Endometrium (tissue), 2 donors: ENCODE measurements around the gene MRAP2.

Experiments
- FAIRE-seq: peaks from 2 replicates; lab custom pipeline; 2012; peaks lifted over from hg19 to GRCh38; lab: Jason Lieb, UNC
- donor health status: control.
- donor health status: control.

Gene MRAP2

GRCh38 chr6:84135291-84135690 lies 101.7 kb downstream of the MRAP2 start:
- FAIRE-seq: no peak

DNA sequence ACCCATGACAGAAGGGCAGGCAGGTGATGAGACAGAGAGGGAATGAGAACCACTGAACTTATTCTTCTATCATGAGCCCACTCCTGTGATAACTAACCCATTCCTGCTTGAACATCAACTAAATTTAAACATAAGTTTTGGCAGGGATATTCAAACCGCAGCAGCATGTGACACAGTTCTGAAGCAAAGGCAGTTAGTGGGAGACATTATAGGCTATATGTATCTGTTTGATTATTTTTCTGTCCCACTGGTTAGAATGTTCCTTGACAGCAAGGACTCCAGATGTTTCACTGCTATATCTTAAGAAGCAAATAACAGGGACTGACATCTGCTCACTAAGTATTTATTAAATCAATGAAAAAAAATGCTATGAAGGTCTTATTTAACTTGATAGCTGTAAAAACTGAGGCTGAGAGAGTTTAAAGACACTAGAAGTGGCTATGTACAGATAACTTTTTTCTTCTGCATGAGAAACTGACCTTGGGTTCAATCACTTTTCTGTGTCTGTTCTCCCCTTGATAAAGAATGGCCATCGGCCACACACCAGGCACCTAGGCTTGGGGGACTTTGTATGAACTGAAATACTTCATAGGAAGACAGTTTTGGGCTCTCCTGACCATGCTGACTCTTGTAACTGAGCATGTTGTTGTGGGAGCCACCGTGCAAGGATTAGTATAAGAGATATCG lies 102.9 kb downstream of the MRAP2 start:
- FAIRE-seq: no peak

DNA sequence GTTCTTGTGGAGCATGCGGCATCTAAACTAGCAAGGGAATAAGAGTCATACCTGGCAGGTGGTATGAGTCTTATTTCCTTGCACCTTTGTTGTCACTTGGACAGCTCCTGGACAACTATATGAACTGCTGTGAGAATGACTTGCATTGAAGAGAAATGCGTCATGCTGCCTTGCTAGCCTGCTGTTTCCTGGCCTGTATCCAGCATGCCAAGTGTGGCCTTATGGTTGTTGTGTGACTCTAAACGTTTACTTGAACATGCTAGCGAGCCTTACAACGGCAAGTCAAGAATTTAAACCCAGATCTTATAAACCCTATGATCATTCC lies 103.4 kb downstream of the MRAP2 start:
- no peak for FAIRE-seq

DNA sequence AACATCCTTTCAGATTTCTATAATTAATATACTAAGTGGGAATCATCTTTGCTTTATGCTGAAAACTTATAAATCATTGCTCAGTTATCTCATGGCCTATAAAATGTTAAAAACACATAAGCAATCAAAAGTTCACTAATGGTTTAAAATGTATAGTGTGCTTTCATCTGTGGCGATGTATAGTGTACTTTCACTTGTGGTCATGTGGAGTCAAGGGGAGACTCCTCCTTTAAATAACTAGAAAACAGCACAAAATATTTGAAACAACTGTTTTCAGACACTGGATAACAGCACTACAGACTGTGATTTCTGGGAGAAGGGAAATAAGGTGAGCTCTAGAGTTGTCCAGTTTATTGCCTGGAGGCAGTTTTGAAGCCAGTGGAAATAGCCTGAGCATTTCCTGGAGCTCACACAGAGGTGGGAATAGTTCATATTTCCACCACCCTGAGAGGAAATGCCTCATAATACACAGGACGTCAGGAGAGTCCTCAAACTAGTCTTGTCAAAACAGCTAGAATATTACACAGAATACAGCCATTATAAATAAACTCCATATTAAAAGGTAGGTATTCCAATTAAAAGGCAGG lies 104.5 kb downstream of the MRAP2 start:
- FAIRE-seq: no peak

GRCh38 chr6:84139311-84139710 lies 105.7 kb downstream of the MRAP2 start:
- FAIRE-seq: no peak
